ENCODE measurements around the gene SLC16A13.
"Not testable (repeated sequence)": the region's sequence is repeated elsewhere in the genome, so short reads cannot be mapped to it uniquely, and the experiment has no call there.

Gene SLC16A13

GRCh38 chr17:7068268-7068667 lies 32.5 kb downstream of the SLC16A13 start:
- no peak for DNase-seq

- no peak for DNase-seq
Observed at GRCh38 chr17:7070712-7071111, 34.9 kb downstream of the SLC16A13 start.

- no peak for DNase-seq
Observed at GRCh38 chr17:7072406-7072805, 36.6 kb downstream of the SLC16A13 start.

- no peak for DNase-seq
Observed at GRCh38 chr17:7074931-7075330, 39.1 kb downstream of the SLC16A13 start.

GRCh38 chr17:7077911-7078546 lies 42.2 kb downstream of the SLC16A13 start:
- DNase-seq: no peak

GRCh38 chr17:7078711-7079110 lies 42.9 kb downstream of the SLC16A13 start:
- DNase-seq: no peak

- DNase-seq: no peak
Observed at GRCh38 chr17:7079581-7080455, 44.0 kb downstream of the SLC16A13 start, which contains the start of gene CLEC10A. Gene CLEC10A (minus strand): TSS chr17:7080251. CDS start chr17:7078812, 1,439 bp downstream.

GRCh38 chr17:7080456-7081041 lies 44.7 kb downstream of the SLC16A13 start:
- DNase-seq: no peak

GRCh38 chr17:7081341-7082062 lies 45.7 kb downstream of the SLC16A13 start:
- no peak for DNase-seq

GRCh38 chr17:7083592-7083991 lies 47.8 kb downstream of the SLC16A13 start:
- no peak for DNase-seq

- DNase-seq: no peak
Observed at GRCh38 chr17:7084088-7084487, 48.3 kb downstream of the SLC16A13 start.

GRCh38 chr17:7088442-7088841 lies 52.6 kb downstream of the SLC16A13 start:
- not testable (repeated sequence) for DNase-seq

GRCh38 chr17:7089570-7089969 lies 53.8 kb downstream of the SLC16A13 start:
- DNase-seq: not testable (repeated sequence)

All from GF-D8 (cell line).